Measurements from ENCODE around the gene OR1F1.

The OR1F1 gene

DNA sequence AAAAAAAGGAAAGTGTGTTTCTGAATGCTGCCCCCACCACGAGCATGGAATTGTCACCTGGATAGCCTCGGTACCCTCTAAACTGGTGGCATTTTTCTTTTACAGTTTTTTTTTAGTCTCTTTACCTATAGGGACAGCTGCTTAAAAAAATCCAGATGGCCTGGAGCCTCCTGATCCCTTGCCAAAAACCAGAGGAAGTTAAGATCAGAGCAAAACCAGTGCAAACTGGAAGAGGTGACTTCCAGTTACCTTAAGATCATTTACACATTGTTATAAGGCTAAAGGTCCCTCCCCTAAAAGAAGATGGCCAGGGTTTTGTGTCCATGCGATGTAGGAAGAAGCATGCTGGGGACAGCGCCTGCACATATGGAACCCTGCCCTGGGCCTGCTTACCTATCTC, 65.0 kb downstream of the OR1F1 start:
- no peak overlapping the region for H3K27ac ChIP-seq (ENCODE audit: low read depth, low read length)
- no peaks in the 10 kb centered on the region for H3K27me3 ChIP-seq (ENCODE audit: low read length)
- no peak overlapping the region for H3K4me2 ChIP-seq (ENCODE audit: low read depth, low read length, poor library complexity, severe bottlenecking)
- H2AFZ ChIP-seq (ENCODE audit: low read depth, low read length, severe bottlenecking) = no peak overlapping the region
- H3K9me2 ChIP-seq (replicated peaks; ENCODE audit: insufficient read depth, low read length) = no peaks in the 10 kb centered on the region
- no peaks in the 10 kb centered on the region for H3K79me2 ChIP-seq (ENCODE audit: insufficient read depth, low read length)
- H3F3A ChIP-seq (ENCODE audit: insufficient read depth) = no peaks in the 10 kb centered on the region
- no peaks in the 10 kb centered on the region for H3K9me3 ChIP-seq (ENCODE audit: insufficient read depth, low read length)
- TF ChIP-seq, protein P1, sequence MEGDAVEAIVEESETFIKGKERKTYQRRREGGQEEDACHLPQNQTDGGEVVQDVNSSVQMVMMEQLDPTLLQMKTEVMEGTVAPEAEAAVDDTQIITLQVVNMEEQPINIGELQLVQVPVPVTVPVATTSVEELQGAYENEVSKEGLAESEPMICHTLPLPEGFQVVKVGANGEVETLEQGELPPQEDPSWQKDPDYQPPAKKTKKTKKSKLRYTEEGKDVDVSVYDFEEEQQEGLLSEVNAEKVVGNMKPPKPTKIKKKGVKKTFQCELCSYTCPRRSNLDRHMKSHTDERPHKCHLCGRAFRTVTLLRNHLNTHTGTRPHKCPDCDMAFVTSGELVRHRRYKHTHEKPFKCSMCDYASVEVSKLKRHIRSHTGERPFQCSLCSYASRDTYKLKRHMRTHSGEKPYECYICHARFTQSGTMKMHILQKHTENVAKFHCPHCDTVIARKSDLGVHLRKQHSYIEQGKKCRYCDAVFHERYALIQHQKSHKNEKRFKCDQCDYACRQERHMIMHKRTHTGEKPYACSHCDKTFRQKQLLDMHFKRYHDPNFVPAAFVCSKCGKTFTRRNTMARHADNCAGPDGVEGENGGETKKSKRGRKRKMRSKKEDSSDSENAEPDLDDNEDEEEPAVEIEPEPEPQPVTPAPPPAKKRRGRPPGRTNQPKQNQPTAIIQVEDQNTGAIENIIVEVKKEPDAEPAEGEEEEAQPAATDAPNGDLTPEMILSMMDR (IDR thresholded peaks at IDR 0.05; ENCODE audit: insufficient read depth, low read length, poor library complexity, severe bottlenecking) = no peak
- no peak for TF ChIP-seq EZH2phosphoT487 (conservative IDR thresholded peaks at IDR 0.05; ENCODE audit: low read length)
- H3K36me3 ChIP-seq (ENCODE audit: low read length) = no peaks in the 10 kb centered on the region
- H3K9ac ChIP-seq (ENCODE audit: low read length) = no peak overlapping the region
- H4K20me1 ChIP-seq (ENCODE audit: low read depth, low read length) = no peaks in the 10 kb centered on the region
- no peak overlapping the region for H3K4me3 ChIP-seq (ENCODE audit: insufficient read depth, low read length, poor library complexity, severe bottlenecking)

DNA sequence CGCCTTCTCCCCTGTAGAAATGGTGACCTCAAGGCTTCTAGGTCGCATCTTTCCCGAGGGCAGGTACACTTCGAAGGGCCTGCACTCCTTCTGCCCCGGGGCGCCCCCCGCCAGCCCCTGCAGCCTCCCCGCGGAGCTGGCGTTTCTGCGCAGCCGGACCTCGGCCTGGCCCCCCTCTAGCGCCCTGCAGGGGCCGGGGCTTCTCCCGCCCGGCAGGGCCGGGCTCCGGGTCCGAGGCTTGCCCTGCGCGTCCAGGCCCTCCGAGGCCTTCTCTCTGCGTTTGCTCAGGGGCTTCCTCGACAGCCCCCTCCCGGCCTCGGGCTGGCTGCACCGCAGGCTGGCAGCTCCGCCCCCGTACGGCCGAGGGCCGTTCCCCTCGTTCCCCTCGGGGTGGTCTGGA, 66.3 kb downstream of the OR1F1 start:
- Histone ChIP-seq H2AFZ (ENCODE audit: low read depth, low read length, severe bottlenecking) (no peak overlapping the region), H3K9ac (ENCODE audit: low read length) (no peak overlapping the region), H3K9me2 (replicated peaks; ENCODE audit: insufficient read depth, low read length) (no peaks in the 10 kb centered on the region), H3K4me2 (ENCODE audit: low read depth, low read length, poor library complexity, severe bottlenecking) (no peak overlapping the region), H3K27ac (ENCODE audit: low read depth, low read length) (no peak overlapping the region), H3K4me3 (ENCODE audit: insufficient read depth, low read length, poor library complexity, severe bottlenecking) (no peak overlapping the region), H4K20me1 (ENCODE audit: low read depth, low read length) (no peaks in the 10 kb centered on the region), H3K36me3 (ENCODE audit: low read length) (no peaks in the 10 kb centered on the region), H3K79me2 (ENCODE audit: insufficient read depth, low read length) (no peaks in the 10 kb centered on the region), H3K9me3 (ENCODE audit: insufficient read depth, low read length) (no peaks in the 10 kb centered on the region), H3F3A (ENCODE audit: insufficient read depth) (no peaks in the 10 kb centered on the region), H3K27me3 (ENCODE audit: low read length) (no peaks in the 10 kb centered on the region)
- no peak for TF ChIP-seq EZH2phosphoT487 (conservative IDR thresholded peaks at IDR 0.05; ENCODE audit: low read length)
- TF ChIP-seq, protein P1 (IDR thresholded peaks at IDR 0.05; ENCODE audit: insufficient read depth, low read length, poor library complexity, severe bottlenecking) = no peak

Data from SU-DHL-6 (cell line).